UCSD-AML1 (cell line): ENCODE results near the gene KRTAP21-3.

Experiments
- DNase-seq: peaks from one replicate; lab custom pipeline; 2025; ENCODE audit not compliant: unreplicated experiment; lab: John Stamatoyannopoulos, UW

KRTAP21-3 gene

DNA sequence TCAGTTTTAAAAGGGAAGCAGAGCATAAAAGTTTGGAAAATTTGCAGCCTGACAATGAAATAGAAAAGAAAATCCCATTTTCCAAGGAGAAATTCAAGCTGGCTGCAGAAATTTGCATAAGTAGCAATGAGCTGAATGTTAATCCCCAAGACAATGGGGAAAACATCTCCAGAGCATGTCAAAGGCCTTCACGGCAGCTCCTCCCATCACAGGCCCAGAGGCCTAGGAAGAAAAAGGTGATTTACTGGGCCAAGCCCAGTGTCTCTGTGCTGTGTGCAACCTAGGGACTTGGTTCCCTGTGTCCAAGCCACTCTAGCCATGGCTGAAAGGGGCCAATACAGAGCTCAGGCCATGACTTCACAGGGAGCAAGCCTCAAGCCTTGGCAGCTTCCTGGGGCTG, 49.8 kb downstream of the KRTAP21-3 start:
- no peak for DNase-seq
